ENCODE data around the gene SPO11. TPM values are rescaled to one million over a fixed set of nuclear protein-coding genes. Genes with fewer than 3 reads are reported as not detected.

The SPO11 gene
- total and polyA plus RNA-seq, 2 of the 4 experiments (the other 2 are of a cell fraction) = not detected

- POLR2A ChIA-PET (ENCODE audit: unreplicated experiment) = no interaction called here
- intact Hi-C loops (cut with micrococcal nuclease) = no loop called here
These were observed 49.4 kb upstream of the SPO11 start for GRCh38 chr20:57280221-57280620.

More at GRCh38 chr20:57280221-57280620, 49.4 kb upstream of the SPO11 start:
- Histone ChIP-seq H3K4me3 (ENCODE audit: insufficient read depth, low read depth, low read length) (no peak overlapping the region), H3K4me1 (ENCODE audit: control insufficient read depth, insufficient read depth, low read length) (no peaks in the 10 kb centered on the region), H3K9me3 (ENCODE audit: control insufficient read depth, insufficient read depth, low read length) (no peaks in the 10 kb centered on the region), H3K18ac (ENCODE audit: low read depth, low read length) (no peak overlapping the region), H2BK20ac (ENCODE audit: low read depth, low read length) (no peak overlapping the region), H2AK9ac (replicated peaks; ENCODE audit: low read depth, low read length, poor library complexity) (no peak overlapping the region), H2BK15ac (ENCODE audit: low read depth, low read length) (no peak overlapping the region), H3K36me3 (ENCODE audit: control insufficient read depth, insufficient read depth, low read length) (no peaks in the 10 kb centered on the region), H2AFZ (replicated peaks; ENCODE audit: low read length, poor library complexity) (no peak overlapping the region), H4K8ac (ENCODE audit: low read depth in 2 of 2, low read length in 2 of 2) (no peak overlapping the region), H2BK5ac (ENCODE audit: low read depth, low read length, poor library complexity, severe bottlenecking) (no peak overlapping the region), H3K4ac (ENCODE audit: low read depth, low read length) (no peak overlapping the region), H3K27me3 (ENCODE audit: control insufficient read depth, insufficient read depth, low read length) (peaks cover 15% of the 10 kb centered on the region), H3K79me1 (ENCODE audit: low read depth in 1 of 2, low read length in 2 of 2) (no peaks in the 10 kb centered on the region), H3K23ac (ENCODE audit: low read depth, low read length) (no peak overlapping the region), H3K27ac (ENCODE audit: insufficient read depth, low read length) (no peak overlapping the region), H3K4me2 (ENCODE audit: low read depth, low read length) (no peak overlapping the region), H3K14ac (replicated peaks; ENCODE audit: low read depth, low read length) (no peak overlapping the region), H2AK5ac (ENCODE audit: low read depth, low read length) (no peak overlapping the region), H3K9ac (ENCODE audit: low read depth, low read length) (no peak overlapping the region), H3K56ac (ENCODE audit: extremely low read depth, insufficient read depth, low read length) (no peak overlapping the region), H4K5ac (ENCODE audit: low read depth, low read length) (no peak overlapping the region), H4K91ac (ENCODE audit: insufficient read depth, low read depth, low read length) (no peak overlapping the region), H4K20me1 (ENCODE audit: insufficient read depth, low read length) (no peaks in the 10 kb centered on the region; the same call in 1 of the 2 replicates), H3K9me1 (ENCODE audit: insufficient read depth, low read length) (no peaks in the 10 kb centered on the region), H2BK120ac (ENCODE audit: low read depth, low read length) (no peak overlapping the region)
- DNase-seq (no peak), ATAC-seq (ENCODE audit: low read depth) (no peak)
- no TSS peak for BruUV-seq (replicated peaks)
- CTCF ChIA-PET = no interaction called here
- TF ChIP-seq BHLHE40 (IDR thresholded peaks at IDR 0.05; ENCODE audit: low read depth, low read length) = no peak
- no peak for TF ChIP-seq FOS (IDR thresholded peaks at IDR 0.05; ENCODE audit: low read depth, low read length)
- TF ChIP-seq MAFK (IDR thresholded peaks at IDR 0.05; ENCODE audit: low read depth, low read length) = no peak
- TF ChIP-seq NFE2L2 (IDR thresholded peaks at IDR 0.05; ENCODE audit: low read depth, low read length) = no peak
- TF ChIP-seq POLR2A (IDR thresholded peaks at IDR 0.05; ENCODE audit: low read depth, low read length) = no peak
- TF ChIP-seq RFX5 (IDR thresholded peaks at IDR 0.05; ENCODE audit: low read depth, low read length) = no peak
- TF ChIP-seq SMC3 (IDR thresholded peaks at IDR 0.05; ENCODE audit: low read depth, low read length) = no peak
- no peak for TF ChIP-seq CTCF (conservative IDR thresholded peaks at IDR 0.05; ENCODE audit: low read depth, low read length)
- no peak for TF ChIP-seq CEBPB (IDR thresholded peaks at IDR 0.05; ENCODE audit: low read depth, low read length)
- TF ChIP-seq RAD21 (IDR thresholded peaks at IDR 0.05; ENCODE audit: low read length) = no peak
- TF ChIP-seq MXI1 (IDR thresholded peaks at IDR 0.05; ENCODE audit: borderline replicate concordance, low read depth, low read length) = no peak
- no peak for TF ChIP-seq MAZ (IDR thresholded peaks at IDR 0.05; ENCODE audit: borderline replicate concordance, low read depth, low read length)
- TF ChIP-seq, protein P1, sequence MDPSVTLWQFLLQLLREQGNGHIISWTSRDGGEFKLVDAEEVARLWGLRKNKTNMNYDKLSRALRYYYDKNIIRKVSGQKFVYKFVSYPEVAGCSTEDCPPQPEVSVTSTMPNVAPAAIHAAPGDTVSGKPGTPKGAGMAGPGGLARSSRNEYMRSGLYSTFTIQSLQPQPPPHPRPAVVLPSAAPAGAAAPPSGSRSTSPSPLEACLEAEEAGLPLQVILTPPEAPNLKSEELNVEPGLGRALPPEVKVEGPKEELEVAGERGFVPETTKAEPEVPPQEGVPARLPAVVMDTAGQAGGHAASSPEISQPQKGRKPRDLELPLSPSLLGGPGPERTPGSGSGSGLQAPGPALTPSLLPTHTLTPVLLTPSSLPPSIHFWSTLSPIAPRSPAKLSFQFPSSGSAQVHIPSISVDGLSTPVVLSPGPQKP (IDR thresholded peaks at IDR 0.05; ENCODE audit: borderline replicate concordance, low read depth, low read length) = no peak
- TF ChIP-seq RCOR1 (IDR thresholded peaks at IDR 0.05; ENCODE audit: insufficient replicate concordance, low read length) = no peak
- TF ChIP-seq CHD1 (IDR thresholded peaks at IDR 0.05; ENCODE audit: low read depth, low read length) = no peak
- TF ChIP-seq, protein P2, sequence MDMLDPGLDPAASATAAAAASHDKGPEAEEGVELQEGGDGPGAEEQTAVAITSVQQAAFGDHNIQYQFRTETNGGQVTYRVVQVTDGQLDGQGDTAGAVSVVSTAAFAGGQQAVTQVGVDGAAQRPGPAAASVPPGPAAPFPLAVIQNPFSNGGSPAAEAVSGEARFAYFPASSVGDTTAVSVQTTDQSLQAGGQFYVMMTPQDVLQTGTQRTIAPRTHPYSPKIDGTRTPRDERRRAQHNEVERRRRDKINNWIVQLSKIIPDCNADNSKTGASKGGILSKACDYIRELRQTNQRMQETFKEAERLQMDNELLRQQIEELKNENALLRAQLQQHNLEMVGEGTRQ (IDR thresholded peaks at IDR 0.05; ENCODE audit: low read depth, low read length) = no peak
- dilution Hi-C loops (cut with HindIII; ENCODE audit: low sequenced_read_pairs, unreplicated experiment) (no loop called here), in situ Hi-C loops (cut with MboI; ENCODE audit: low sequenced_read_pairs) (no loop called here)
- 55% methylated on average over 3 of the region's 10 CpGs; no CpG with 5 or more reads in 1 of the 2 experiments for WGBS, 2 experiments (ENCODE audit: extremely low coverage in 2 of 2, insufficient read length in 1 of 2)

Measured in IMR-90 (cell line).